ENCODE data around the gene MCFD2.
"Not testable (repeated sequence)": the region's sequence is repeated elsewhere in the genome, so short reads cannot be mapped to it uniquely, and the experiment has no call there.

The MCFD2 gene

DNA sequence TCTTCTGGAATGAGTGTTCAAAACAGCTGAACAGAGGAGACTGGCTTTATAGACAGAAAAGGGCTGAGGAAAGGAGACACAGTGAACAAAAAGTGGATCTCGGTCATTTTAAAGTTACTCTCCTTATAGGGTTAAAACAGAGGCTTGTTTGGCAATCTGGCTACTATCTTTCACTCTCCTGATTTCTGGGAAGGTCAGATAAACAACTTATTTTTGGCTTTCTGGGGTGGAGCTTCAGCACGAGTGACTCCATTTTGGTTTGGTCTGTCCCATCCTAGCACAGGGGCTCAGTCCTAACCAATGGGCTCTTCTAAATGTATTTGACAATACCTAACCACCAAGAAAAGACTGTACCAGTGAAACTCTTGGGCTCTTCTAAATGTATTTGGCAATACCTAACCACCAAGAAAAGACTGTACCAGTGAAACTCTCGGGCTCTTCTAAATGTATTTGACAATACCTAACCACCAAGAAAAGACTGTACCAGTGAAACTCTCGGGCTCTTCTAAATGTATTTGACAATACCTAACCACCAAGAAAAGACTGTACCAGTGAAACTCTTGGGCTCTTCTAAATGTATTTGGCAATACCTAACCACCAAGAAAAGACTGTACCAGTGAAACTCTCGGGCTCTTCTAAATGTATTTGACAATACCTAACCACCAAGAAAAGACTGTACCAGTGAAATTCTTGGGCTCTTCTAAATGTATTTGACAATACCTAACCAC, 39.5 kb downstream of the MCFD2 start:
- in situ Hi-C loops (cut with HindIII; ENCODE audit: low sequenced_read_pairs) = not testable (repeated sequence)

DNA sequence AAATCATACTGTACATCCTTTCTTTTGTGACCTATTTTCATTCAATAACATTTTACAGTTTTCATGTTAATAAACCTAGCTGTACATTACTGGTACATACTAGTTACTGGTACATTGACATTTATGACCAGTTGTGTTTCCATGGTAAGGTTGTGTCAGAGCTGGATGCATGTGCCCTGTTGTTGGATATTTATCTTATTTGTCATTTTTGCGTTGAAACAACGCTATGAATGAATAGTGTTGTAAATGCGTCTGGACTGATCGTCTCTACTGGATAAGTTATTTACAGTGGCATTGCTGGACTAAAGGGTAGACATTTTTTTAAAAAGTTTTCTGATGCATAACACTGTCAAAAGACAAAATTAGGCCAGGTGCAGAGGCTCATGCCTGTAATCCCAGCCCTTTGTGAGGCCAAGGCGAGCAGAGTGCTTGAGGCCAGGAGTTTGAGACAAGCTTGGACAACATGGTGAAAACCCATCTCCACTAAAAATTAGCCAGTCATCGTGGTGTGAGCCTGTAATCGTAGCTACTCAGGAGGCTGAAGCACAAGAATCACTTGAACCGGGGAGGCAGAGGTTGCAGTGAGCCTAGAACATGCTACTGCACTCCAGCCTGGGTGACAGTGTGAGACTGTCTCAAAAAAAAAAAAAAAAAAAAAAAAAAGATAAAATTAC, 40.2 kb downstream of the MCFD2 start:
- in situ Hi-C loops (cut with HindIII; ENCODE audit: low sequenced_read_pairs) = no loop called here

DNA sequence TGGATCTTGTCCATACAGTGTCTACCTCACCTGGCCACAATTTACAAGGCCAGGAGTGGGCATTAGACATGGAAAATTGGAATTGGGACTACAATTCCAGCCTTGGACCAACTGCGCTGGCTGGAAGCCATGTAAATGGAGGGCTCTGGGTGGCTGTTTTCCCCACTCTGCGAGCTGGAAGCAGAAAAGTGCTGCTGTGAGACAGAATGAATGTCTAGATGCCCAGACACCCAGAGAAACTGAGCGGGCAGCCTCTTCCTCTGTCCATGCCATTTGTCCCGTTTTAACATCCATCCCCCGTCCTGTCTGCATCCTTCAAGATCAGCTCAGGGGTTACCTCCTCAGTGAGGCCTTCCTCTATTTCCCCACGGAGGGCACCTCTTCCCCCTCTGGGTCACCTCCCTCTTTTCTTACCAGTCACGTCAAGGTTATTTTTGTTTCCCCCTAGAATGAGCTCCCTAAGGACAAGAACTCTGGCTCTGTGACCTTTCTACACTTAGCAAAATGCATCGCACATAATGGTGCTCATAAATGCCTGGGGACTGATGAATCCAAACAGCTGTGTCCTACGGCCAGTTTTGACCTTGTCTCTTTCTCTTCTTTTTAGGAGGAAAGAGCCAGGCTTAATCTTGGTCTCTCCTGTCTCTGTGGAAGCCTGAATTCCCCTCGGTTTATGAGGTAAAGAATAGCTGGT, 41.2 kb downstream of the MCFD2 start:
- in situ Hi-C loops (cut with HindIII; ENCODE audit: low sequenced_read_pairs) = loop anchor here (5.0 to 25.0 kb wide), 2 partner anchors 112 to 212 kb away; no protein-coding TSS in a partner anchor

DNA sequence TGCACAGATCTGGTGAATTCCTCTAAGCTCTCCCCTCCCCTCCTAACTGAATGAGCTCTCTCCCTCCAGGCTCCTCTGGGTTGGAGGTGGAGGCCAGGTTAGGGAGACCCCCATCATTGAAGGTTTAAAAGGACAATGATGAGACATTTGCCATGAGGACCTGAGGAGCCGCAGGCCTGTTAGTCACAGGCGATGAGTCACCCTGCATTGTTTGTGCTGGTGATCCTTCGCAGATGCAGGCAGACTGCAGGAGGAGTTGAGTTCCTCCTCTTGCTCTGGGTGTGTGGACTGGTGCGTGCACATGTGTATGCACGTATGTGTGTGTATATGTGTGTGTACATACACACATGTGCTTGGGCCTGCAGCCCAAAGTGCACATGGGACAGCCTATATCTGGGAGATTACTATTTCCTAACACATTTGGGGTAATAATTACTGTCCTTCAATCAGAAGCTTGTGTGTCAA, 42.0 kb downstream of the MCFD2 start:
- in situ Hi-C loops (cut with HindIII; ENCODE audit: low sequenced_read_pairs) = loop anchor here (5.0 to 25.0 kb wide), 2 partner anchors 111 to 211 kb away; no protein-coding TSS in a partner anchor

DNA sequence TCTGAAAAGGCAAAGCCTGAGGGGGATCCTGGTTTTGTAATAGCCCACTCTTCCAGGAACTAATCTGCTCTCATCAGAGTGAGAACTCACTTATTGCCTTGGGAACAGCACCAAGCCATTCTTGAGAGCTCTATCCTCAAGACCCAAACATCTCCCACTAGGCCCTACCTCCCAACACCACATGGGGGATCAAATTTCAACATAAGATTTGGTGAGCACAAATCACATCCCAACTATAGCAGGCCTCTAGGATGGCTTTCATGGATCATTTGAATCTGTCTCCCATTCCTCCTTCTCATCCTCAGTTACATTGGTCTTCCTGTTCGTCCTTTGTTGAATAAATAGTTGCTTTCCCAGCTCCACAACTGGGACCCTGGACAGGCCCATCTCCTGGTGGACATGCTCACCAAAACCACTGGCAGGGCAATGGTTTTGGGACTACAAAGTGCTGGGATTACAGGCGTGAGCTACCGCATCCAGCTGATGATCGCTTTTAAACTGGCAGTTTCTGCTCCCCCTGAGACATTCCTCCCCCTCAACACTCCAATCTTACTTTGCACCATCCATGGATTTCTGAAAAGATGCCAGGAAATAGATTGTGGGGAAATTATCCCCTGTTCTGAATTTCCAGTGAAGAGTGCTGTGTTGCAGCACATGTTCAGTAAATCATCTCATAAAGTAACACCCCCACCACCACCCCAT, 42.6 kb downstream of the MCFD2 start:
- in situ Hi-C loops (cut with HindIII; ENCODE audit: low sequenced_read_pairs) = loop anchor here (5.0 to 25.0 kb wide), 2 partner anchors 111 to 211 kb away; no protein-coding TSS in a partner anchor

DNA sequence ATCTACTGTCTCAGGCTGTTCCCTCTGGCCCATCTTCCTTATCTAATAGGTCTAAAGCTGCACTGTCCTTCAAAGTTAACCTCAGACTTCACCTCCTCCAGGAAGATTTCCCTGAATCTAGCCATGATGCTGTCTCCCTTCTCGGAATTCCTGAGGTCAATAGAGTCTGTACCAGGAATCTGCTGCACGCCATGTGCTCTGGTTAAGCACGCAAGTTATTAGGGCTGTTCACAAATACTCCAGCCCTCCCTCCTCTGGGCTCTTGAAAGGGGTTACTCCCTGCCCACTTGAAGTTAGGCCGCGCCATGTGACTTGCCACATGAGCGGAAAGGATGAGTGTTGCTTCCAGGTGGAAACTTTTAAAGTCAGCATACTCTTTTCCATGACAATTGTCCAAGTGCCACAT, 43.6 kb downstream of the MCFD2 start:
- in situ Hi-C loops (cut with HindIII; ENCODE audit: low sequenced_read_pairs) = loop anchor here (5.0 to 25.0 kb wide), 2 partner anchors 110 to 210 kb away; no protein-coding TSS in a partner anchor

DNA sequence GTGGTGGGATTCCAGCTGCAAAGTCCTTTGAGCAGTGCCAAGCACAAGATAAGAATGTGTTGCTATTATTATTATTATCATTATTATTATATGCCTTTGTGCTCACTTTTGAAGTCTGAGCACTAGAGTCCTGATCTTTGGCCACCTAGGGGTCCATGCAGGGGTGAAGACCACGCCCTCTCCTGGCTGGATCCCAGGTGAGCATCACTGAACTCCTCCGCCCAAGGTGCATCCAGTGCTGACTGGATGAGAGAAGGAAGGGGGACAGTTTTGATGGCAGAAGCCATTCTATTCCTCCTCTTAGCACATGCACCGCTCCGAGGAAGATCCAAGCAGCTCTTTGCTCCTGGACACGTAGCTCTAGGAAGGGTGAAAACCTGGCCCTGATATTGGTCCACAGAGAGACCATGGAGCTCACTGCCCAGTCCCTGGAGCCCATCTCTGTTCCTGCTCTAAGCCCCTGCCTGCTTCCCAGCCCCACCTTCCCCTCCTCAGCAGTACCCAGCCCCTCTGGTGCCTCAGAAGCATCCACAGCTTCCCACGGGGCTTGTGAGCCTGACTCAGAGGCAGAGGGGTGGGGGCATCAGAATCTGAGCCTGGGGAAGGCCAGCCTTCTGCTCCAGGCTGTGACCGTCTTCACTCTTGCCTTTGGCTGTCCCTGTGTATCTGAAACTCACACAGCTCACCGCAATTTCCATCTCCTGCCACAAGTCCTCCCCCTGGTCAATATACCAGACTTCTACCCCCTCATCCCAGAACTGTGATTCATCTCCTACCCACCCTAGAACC, 45.4 kb downstream of the MCFD2 start:
- in situ Hi-C loops (cut with HindIII; ENCODE audit: low sequenced_read_pairs) = loop anchor here (5.0 to 25.0 kb wide), 2 partner anchors 108 to 208 kb away; no protein-coding TSS in a partner anchor

DNA sequence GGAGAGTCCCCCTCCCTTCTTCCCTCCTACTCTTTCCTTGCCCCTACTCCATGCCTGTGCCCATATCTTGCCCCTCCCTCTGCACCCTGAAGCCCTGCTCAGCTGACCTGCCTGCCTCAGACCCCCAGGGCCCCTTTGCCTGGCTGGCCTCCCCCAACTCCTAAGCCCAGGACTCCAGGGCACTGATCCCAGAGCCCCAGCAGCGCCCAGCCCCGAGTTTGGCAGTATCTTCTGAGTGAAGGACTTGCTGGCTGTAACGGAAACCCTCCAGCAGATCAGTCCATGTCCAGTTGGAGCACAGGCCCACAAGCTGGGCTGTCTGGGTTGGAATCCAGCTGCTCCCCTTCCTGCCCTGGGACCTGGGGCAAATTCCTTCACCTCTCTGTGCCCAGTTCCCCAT, 46.0 kb downstream of the MCFD2 start:
- in situ Hi-C loops (cut with HindIII; ENCODE audit: low sequenced_read_pairs) = loop anchor here (5.0 to 25.0 kb wide), 2 partner anchors 107 to 207 kb away; no protein-coding TSS in a partner anchor

DNA sequence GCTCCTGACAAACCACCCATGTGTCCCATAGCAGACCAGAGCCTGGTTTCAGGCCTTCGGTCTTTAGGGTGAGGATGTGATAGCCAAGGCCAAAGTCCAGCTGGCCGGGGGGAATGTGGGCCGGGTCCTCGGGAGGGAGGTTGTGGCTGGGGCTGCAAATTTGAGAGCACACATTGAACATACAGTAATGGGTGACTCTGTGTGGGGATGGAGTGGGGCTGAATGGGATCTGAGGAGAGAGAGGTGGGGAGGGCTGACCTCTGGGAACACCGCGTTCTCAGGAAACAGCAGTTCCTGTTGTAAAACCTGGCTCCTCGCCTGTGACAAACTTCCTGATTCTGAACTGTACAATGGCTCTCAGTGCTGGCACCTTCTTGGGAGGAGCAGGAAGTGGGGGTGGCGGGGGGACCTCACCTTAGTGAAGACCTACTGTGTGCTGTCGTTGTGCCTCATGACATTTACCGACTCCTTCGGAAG, 48.8 kb downstream of the MCFD2 start:
- in situ Hi-C loops (cut with HindIII; ENCODE audit: low sequenced_read_pairs) = loop anchor here (25.0 kb wide), 1 partner anchor 205 kb away; no protein-coding TSS in a partner anchor

DNA sequence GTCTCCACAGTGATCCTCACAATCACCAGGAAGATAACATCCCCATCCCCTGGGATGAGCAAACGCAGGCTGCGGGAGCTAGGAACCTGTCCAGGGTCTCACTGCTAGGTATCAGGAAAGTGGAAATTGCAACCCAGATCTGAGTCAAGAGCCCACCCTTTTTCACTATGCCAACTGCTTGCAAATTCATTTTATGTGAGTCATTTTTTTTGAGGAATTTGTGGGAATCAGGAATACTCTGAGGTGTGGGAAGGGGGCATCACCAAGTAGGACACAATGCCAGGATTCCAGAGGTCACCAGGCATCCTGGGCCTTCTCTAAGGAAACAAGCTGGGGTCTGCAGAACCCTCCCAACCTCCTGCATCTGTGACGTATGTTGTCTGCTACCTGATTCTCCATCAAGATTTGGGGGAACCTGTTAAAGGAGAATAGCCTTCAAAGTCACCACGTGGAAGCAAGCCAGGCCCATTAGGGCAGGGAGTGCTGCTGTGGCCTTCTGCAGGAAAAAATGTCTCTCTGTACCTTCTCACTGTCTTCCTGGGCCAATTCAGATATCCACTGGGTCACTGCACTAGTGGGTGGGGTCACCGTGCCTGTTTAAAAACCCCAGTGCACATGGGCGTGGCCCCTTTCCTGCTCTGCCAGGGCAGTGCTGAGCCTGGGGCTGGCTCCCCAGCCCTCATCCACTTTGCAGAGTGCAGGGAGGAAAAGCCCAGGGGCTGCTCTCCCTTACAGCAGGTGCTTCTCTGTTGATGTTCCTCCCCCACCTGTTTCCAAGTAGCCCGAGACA, 50.2 kb downstream of the MCFD2 start:
- in situ Hi-C loops (cut with HindIII; ENCODE audit: low sequenced_read_pairs) = loop anchor here (25.0 kb wide), 1 partner anchor 203 kb away; no protein-coding TSS in a partner anchor

DNA sequence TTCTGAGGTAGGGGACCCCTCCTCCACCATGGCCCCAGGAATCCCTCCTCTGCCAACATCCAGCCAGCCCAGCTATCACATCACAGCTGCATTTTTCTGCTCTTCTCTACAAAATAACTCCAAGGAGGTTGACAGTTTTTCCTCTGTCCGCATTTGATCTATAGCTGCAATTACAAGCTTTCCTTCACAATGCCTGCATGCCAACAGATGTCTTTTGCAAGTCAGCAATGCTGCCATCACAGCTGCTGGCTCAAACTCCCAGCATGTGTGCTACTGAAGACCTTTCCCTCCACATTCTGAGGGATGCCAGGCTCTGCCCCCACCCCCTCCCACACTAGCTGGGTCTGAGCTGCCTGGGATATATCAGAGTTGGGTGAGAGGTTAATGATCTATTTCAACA, 51.7 kb downstream of the MCFD2 start:
- in situ Hi-C loops (cut with HindIII; ENCODE audit: low sequenced_read_pairs) = loop anchor here (5.0 to 25.0 kb wide), 2 partner anchors 57 to 202 kb away; no protein-coding TSS in a partner anchor

DNA sequence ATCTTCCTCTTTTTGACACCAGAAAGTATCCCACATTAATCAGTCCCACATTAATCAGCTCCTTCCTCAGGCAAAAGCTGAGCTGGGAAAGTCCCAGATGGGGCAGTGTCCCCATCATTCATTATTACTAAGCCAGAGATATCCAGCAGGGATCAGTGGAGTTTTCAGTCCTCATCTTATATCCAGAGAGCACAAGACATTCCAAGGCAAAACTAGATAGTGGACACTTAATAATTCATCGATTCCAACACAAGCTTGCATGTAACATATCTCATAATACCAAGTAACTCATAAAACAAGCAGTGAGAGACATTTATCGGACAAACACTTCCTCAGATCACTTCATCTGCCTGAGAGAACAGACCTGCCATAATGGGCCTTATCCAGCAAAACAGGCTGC, 53.1 kb downstream of the MCFD2 start:
- in situ Hi-C loops (cut with HindIII; ENCODE audit: low sequenced_read_pairs) = loop anchor here (5.0 to 25.0 kb wide), 2 partner anchors 55 to 200 kb away; no protein-coding TSS in a partner anchor

DNA sequence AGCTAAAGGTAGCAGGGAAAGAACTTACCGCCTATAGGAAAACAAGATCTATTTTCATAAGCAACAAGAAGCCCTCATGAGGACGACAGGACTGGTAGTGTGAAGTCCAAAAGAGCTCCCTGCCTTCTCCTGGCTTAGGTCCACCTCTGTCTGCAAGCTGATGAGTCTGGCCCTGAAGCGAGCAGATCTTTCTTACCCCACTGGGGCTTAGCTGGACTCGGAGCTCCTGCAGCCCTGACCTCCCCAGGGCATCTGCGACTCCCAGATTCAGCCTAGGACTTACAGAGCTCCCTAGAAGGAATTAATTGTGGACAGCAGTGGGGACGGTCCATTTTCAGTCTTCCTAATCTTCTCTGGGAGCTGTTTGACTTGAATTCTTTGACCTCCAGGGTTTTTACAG, 53.7 kb downstream of the MCFD2 start:
- in situ Hi-C loops (cut with HindIII; ENCODE audit: low sequenced_read_pairs) = loop anchor here (5.0 to 25.0 kb wide), 2 partner anchors 55 to 200 kb away; no protein-coding TSS in a partner anchor

DNA sequence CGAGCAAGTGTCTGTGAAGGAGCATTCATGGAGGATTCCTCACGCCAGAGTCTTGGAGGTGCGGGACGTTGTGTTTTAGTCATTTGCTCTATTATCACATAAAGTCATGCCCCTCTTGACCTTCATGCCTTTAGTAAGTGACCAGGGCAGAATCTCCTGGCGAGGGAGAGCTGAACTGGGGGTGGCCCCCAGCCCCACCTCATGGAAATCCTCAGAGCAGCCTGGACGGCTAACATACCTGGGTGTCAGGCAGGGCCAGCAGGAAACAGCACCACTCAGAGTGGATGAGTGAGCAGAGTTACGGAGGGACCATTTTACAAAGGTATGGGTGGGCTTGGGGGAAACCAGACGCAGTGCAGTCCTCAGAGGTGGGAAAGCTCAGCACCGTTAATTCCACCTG, 56.1 kb downstream of the MCFD2 start:
- in situ Hi-C loops (cut with HindIII; ENCODE audit: low sequenced_read_pairs) = loop anchor here (25.0 kb wide), 1 partner anchor 197 kb away; no protein-coding TSS in a partner anchor

DNA sequence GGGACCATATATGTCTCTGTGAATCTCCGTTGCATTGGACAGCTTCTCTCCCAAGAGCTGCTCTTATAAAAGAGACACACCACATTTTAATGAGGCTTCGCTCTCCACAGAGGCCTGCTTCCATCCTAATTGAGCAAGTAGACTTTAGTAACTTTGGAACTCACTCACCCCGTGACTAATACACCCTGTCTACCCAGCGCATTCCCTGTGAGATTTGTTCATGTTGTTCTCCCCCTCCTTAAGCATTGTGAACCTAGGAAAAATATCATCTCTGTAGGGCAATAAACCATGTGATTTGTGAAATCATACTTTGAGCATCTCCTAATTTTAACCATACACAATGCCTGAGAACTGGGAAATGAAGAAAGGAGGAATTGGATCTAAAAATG, 56.9 kb downstream of the MCFD2 start:
- in situ Hi-C loops (cut with HindIII; ENCODE audit: low sequenced_read_pairs) = loop anchor here (25.0 kb wide), 1 partner anchor 196 kb away; no protein-coding TSS in a partner anchor

DNA sequence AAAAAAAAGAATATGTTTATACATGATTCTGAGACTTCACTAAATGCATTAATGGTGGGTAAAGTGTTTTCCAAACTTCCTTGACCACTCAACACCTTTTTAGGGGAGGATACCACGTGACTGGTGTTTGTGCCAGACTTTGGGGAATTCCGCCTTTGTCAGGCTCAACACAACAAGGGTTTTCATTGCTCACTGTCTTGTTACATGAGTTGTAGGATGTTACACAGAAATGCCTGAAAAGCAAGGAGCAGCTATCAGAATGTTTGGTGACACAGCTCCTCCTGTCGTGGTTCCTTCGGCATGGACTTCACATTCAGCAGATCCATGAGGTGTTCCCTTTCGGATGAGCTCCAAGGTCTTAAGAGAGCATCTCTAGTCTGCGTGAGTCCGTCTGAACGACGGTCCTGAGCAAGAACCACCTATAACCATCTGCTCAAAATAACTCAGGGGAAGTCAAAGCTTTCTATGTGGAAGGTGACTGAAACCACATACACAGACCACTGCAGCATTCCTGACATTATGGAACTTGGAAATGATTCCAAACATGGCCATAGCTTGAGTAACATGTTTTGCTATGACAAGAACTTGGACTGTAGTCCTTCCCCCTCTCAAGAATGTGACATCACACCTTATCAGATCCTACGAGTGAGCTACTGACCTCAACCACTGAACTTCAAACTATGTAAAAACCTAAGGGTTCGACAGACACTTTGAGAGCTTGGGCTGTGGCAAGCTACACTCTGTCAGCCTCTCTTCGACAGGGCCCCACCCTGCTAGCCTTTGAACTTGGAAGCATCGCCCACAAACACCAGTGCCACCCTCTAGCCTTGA, 57.5 kb downstream of the MCFD2 start:
- in situ Hi-C loops (cut with HindIII; ENCODE audit: low sequenced_read_pairs) = loop anchor here (25.0 kb wide), 1 partner anchor 196 kb away; no protein-coding TSS in a partner anchor

DNA sequence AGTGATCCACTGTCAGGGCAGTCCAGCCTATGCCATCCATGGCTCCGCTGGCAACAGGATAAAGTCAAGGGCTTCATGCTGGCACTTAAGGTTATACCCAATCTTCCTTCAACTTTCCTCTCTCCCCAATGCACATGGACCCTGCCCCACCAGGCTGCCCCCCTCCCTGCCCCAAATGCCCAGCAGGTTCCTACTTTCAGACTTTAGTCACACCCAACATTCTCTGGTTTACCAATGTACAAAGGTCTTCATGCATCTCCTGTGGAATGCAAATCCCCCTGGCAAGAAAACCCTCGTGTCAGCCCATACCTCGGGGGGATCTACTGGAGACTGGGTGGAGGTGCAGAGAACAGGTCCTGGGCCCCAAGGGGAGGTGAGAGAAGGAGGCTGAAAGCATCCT, 59.3 kb downstream of the MCFD2 start:
- in situ Hi-C loops (cut with HindIII; ENCODE audit: low sequenced_read_pairs) = loop anchor here (25.0 kb wide), 1 partner anchor 194 kb away; no protein-coding TSS in a partner anchor

Data from DLD1 (cell line).